Stimulated activated CD4-positive, alpha-beta T cell treated with anti-CD3 and anti-CD28 coated beads, Interleukin-12 subunit alpha, Interleukin-12 subunit beta, amount 100 ng/mL, for 48 hours (primary cell): ENCODE data around the gene ATP11C.
"Not testable (repeated sequence)": the region's sequence is repeated elsewhere in the genome, so short reads cannot be mapped to it uniquely, and the experiment has no call there.

Source experiments
- DNase-seq, 3 donors: peaks; one replicate each; pipeline ENCODE4 v3.0.0-alpha.2; 2020; ENCODE audit warnings: low read depth in 2 of 3, low spot score in 1 of 3

ATP11C gene

DNA sequence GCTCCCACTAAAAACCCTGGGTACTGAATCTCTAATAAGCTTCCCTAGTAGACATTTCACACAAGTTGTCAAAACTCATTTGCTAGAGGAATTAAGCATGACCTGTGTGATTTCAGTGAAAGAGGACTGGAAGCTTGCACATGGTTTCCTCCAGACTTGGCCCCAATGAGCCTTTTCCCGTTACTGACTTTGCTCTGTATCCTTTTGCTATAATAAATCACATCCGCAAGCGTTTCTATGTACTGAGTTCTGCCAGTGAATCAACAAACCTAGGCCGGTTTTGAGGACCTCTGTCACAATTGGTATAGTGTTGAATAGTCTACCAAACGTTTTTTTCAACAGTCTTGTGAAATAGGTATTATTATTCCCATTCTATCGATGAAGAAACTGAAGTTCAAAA is 8.2 kb downstream of the ATP11C start:
- DNase-seq, result no peak

DNA sequence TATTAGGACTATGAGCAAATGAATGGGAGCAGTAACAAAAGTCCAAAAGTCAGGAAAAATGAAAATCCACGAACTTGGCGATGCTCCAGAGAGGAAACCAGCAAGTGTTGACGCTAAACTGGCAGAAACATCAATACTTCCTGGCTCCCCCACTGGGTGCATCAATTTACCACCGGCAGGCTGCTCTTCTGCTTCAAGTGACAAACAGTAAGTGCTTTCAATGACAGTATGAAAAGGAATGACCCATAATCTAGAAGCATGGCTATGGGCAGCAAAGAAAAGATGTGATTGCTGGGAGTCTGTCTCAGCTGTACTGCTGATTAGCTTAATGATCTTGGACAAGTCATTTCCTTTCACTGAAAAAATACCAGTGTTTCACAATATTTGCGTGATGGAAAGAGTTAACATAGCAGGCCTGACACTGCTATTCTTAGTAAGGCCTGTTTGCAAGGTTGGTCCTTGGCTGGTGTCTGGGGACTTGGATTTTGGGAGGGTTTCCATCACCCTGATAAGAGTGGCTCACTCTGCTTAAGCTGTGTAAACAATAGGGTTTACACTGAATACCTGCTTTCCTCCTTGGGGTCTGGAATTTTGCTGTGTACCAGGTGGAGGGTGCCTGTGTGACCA is 8.7 kb downstream of the ATP11C start:
- DNase-seq, result no peak

DNA sequence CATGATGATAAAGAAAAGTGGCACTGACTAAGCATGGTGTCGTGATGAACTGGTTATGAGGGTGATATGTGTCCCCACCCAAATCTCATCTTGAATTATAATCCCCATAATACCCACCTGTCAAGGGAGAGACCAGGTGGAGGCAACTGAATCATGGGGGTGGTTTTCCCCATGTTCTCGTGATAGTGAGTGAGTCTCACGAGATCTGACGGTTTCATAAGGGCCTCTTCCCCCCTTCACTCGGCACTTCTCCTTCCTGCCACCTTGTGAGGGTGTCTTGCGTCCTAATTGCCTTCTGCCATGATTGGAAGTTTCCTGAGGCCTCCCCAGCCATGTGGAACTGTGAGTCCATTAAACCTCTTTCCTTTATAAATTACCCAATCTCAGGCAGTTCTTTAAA is 11.7 kb downstream of the ATP11C start:
- DNase-seq, result not testable (repeated sequence)

DNA sequence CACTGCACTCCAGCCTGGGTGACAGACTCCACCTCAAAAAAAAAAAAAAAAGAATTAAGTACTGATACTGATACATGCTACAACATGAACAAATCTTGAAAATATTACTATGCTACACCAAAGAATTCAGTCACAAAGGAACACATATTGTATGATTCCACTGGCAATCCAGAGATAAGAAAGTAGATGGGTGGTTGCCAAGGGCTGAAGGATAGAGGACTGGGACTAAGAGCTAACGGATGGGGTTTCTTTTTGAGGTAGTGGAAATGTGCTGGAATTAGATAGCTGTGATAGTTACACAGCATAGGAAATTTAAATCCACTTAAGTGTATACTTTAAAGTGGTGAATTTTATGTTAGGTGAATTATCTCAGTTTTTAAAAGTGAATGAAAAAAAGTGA is 12.5 kb downstream of the ATP11C start:
- no peak for DNase-seq

DNA sequence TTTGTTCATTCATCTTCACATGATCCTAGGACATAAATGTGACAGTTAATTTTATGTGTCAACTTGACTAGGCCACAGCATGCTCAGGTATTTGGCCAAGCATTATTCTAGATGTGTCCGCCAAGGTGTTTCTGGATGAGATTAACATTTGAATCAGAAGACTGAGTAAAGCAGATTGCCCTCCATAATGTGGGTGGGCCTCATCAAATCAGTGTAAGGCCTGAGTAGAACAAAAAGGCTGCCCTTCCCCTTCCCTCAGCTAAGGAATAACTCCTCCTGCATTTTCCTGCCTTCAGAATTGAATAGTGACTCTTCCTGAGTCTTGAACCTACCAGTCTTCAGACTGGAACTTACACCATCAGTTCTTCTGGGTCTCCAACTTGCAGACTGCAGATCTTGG is 18.4 kb downstream of the ATP11C start:
- DNase-seq, result no peak

DNA sequence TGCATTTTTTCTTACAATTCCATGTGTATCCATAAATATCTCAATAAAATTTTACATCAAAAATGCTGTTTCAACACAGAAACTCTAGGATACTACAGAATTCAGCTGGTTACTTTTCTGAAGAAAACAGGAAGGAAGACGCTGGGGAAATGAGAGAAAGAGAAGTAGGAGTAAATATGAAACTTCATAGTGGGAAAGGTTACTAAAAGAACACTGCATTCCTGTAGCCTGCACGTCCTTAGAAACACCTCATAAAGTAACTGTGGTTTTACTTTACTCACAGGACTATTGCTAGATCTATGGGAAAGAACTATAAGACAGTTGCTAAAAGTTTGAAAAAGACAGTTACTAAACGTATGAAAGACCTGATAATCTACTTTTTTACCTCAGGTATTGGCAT is 23.1 kb downstream of the ATP11C start:
- no peak for DNase-seq

DNA sequence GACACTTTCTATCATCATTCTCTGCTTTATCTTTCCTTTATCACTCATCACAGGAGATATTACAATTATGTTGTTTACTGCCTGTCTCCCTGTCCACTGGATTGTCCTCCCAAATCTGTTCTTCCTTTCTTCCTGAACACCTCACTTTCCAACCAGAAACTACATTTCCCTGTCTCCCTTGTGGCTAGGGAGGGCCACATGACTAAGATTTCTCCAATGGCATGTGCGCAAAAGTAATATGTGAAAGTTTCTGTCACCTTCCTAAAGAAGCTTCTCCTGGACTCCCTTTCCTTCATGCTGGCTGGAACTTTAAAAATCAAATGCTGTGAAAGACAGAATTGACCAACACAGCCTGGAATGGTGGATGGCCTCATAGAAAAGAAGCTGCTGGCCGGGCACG is 25.8 kb downstream of the ATP11C start:
- DNase-seq, result no peak

DNA sequence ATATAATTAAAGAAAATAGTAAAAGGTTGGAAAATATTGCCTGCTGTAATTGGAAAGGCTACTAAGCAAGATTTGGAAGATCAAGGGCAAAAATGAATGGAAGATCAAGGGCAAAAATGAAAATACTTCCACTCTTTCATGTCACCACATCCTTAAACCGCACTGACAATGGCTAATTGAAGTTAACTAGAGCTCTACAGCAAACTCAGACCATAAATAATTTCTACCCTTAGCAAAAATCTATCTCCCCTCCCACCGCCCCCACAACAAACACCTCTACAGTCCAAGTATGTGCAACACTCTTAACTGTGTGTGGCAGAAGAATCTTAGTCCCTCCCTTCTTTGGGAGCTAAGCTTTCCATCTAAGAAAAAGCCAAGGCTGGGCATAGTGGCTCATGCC is 27.1 kb downstream of the ATP11C start:
- no peak for DNase-seq

DNA sequence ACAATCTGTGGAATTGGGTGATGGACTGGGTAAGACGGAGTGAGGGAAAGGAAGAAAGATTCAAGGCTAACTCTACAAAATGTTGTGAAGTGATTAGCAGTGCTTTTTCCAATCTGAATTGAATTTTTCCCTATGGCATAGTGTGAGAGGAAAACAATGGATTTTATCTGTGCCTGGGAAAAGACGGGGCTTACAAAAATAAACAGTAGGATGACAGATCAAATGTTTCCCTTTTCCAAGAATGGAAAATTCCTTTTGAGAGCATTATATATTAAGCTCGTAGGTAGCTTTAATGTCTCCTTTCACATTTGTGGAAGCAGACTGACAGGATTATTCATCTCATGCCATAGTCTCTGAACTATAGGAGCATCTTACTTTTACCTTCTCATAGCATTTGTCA is 27.8 kb downstream of the ATP11C start:
- no peak for DNase-seq

DNA sequence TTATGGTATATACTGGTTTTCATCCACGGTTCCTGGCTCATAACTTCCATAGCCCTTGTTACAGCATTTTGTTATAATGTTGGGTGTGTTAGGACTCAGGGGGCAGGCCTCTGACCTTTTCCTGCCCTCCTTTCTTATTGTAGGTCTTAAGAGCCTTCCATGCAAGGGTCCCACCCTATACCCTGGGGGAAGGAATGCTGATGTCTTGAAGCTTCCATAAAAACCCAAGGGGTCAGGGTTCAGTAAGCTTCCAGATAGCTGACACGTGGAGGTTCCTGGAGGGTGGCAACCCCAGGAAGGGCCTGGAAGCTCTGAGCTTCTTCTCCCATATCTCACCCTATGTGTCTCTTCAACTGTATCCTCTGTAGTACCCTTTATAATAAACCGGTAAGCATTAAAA is 29.6 kb downstream of the ATP11C start:
- DNase-seq, result no peak

DNA sequence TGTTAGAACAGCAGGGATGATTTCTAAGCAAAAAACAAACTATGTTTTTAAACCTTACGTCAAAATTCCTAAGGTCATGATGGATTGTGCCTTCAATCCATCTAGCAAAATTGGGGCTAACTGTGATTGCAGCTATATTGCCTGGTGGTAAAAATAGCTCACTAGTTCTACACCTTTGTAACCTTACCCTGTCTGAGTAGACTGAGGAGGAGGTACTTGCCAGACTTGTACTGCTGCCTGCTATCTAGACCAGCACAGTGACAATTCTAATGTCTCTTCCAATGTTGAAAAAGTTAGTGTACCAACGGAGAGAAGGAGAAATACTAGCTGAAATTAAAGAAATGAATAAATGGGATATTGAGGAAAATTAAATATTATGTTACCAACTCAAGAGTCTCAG is 30.3 kb downstream of the ATP11C start:
- DNase-seq, result no peak

DNA sequence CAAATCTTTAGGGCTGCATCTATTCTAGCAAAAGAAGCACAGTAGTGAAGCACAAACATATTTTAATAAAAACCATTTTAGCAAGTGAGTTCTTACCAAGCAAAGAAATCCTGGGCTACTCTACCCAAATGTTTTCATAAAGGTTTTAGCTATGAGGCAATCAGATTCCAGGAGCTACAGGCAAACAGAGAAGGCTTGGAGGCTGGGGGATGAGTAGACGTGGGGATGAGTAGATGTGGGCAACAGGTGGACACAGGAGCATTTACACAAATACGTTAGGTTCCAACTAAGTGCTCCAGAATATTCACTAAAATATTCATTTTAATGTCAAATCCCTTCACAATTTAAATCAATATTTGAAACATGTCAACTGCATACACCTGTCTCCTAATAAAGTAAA is 34.5 kb downstream of the ATP11C start:
- no peak for DNase-seq

DNA sequence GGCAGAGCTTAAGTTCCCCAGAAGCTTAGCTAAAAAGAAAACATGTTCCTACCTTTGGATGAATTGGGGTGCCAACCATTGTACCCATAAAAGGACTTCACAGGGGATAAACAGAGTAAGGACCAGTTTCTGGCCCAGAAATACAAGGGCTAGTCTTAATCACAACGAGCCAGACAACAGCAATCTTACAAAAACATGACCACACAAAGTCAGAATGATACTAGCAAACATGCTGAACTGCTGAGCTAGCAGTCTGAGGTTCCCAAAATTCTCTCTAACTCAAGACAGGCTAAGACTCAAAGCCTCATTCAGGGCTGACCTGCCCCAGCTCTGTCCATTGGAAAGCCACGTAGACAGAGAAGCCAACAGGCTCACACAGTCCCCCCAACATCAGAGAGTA is 40.3 kb downstream of the ATP11C start:
- no peak for DNase-seq

DNA sequence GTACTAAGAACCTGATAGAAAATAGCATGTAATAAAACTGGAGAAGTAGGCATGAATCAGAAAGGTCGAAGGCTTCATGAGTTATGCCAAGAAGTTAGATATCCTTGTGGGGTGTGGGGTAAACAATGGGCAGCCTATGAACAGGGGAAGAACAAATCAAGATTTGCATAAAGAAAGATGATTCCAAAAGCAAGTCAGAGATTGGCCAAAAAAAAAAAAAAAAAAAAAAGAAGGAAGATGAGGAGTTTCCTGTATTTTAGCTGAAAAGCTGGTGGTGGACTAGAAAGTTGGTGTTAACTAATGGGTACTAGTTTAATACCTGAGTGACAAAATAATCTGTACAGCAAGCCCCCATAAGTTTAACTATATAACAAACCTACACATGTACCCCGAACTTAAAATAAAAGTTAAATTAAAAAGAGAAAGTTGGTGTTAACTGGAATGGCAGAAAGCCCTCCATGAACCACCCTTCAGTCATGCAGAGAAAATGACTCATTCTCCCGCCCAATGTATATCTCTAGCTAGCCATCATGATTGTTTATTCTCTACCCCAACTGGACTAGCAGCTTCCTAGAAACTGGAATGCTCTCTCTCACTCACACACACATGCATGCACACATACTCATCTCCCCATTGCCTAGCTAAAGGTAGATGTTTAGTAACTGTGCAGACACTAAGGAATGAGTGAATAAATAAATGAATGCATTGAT is 41.7 kb downstream of the ATP11C start:
- DNase-seq, result no peak

DNA sequence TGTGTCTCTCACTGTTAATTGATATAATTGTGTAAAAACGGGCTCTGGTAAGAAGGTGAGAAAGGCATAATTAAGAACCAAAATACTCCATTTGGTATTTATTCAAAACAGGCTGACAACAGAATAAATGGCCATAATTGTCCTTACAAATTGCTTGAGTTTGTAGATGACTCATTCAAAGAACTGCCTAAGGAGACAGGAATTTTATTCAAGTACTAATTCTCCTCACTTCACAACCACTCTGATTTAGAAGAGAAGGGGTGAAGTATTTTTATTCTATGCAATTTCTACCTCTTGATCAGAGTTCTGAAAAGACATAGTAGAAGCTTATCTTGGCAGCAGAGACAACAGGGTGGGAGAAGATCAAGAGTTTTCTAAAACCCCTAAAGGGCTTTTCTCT is 43.1 kb downstream of the ATP11C start:
- DNase-seq, result no peak

DNA sequence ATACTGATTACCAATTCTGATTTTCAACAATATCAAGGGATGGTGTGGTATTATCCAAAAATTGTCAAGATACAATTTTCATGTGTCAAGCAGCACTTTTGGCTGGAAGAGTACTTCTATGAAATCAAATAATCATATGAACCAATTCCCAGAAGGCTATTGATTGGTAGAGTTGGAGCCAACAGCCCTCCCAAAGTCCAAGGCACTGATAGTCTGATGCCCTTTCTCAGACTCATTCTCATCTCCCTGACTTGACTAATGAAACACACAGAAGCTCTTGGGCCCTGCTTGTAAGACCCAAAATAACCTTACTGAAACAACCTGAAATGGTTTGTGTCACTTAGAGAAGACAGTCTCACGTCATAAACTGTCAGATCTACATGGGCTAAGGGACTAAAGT is 48.9 kb downstream of the ATP11C start:
- no peak for DNase-seq

DNA sequence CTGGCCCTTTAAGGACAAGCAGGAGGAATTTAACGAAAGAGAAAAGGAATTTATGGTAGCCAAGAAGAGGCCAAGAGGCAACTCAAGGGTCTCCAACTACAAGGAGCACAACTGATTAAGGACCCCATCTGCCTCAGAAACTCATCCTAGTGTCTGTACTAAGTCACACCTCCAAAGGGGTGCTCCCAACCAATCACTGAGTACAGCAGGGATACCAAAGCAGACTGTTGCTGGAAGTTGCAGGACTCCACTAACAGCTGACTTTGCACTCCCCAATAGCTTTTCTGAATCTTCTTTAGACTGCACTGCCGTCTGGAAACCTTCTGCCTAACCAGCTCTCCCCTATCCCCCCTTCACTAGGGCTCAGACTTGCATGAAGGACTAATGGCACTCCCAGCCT is 50.6 kb downstream of the ATP11C start:
- DNase-seq, result no peak

DNA sequence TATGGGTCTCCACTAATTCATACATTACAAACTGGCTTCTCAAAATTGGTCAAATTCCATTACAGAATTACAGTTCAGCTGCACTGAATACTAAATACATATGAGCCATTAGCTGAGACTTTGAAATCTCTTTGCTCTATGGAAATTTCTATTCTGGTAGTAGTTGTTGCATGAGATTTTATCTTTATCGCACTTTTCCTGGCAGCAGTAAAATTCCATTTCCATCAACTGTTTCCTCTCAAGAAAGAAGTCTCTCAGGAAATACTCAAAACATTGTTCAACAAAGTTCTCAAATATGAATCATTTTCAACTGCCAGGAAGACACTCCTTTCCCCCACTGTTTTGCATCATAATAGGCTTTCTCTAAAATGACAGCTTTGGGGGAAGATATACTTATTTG is 51.3 kb downstream of the ATP11C start:
- DNase-seq, result no peak

DNA sequence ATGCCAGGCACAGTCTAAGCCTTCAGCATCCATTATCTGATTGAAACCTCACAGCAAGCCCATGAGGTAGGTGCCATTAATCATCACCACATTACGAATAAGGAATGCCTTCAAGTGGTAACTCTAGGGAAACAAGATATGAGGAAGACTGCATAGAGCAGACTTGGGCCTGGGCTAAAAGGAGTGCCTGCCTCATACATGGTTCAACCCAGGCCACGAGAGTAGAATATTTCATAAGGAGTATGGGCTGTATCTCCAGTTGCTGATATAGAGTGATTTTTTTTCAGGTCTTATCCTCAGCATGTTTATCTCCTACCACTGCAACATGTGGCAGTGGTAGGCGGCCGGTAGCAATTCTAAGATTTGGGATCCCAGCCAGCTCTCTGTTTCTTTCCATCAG is 51.7 kb downstream of the ATP11C start:
- no peak for DNase-seq

DNA sequence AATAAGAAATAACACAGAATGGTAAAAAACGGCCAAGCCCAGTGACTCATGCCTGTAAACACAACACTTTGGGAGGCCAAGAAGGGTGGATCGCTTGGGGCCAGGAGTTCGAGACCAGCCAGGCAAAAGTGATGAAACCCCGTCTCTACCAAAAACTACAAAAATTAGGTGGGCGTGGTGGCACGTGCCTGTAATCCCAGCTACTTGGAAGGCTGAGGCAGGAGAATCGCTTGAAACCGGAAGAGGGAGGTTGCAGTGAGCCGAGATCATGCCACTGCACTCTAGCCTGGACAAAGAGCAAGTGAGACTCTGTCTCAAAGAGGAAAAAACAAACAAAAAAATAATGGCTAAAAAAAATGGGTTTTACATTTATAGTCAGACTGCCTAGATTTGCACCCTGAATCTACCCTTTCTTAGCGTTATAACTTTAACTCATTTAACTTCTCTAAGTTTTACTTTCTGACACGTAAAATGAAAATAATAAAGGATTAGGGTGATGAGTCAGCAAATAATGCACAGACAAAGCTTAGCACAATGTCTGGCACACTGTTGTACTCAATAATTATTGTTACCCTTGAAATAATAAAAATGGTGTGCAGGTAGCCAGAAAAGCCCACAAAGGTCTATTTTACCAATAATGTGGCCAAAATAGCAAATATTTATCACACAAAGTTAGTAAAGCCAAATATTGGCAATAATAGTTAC is 55.0 kb downstream of the ATP11C start:
- DNase-seq, result no peak

DNA sequence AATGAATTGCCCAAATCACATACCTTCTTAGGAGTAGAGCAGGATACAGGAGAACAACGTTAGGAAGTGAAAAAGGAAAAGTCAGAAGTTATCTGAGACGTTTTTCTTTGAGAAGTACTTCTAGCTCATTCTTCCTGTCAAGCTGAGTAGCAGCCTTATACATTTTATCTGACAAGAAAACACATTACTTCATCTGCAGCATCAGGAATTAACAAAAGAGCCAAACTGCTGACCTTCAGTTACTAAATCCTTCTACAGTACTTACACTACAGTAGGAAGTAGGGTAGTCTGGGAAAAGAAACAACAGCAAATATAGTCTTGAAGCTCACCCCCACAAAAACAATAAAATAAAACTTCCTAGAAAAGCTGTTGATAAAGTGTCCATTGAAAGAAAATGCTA is 57.0 kb downstream of the ATP11C start:
- DNase-seq, result no peak

DNA sequence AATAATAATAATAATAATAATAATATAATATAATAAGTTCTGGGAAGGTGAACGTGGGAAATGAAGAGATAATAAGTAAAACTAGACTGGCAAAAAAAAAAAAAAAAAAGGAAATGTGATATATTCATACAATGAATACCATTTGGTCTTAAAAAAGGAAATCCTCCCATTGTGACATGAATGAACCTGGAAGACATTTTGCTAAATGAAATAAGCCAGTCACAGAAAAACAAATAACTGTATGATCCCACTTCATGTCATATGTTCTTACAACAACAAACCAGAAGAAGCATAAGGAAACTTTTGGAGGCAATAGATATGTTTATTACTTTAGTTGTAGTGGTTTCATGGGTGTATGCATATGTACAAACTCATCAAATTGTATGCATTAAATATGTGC is 63.1 kb downstream of the ATP11C start:
- DNase-seq, result no peak

DNA sequence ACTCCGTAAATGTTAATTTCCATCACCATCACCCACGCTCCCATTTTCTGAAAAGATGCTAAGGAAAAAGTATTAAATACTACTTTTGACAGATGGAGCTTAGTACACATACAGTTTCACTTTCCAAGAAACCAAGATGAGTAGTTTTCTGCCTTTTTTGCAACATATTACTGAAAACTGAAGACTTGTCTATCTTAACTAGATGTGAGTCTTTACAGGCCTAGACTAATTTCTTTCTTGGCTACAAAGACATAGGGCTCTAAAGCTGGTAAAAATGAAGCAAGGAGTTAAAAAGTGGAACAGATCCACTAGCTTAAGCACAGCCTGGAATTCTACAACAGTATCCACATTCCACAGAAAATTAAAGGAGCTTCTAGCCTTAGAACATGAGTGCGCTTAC is 68.2 kb downstream of the ATP11C start:
- DNase-seq, result no peak
